ENCODE measurements around the gene THSD7B.

The THSD7B gene

GRCh38 chr2:137380610-137381009 lies 615.3 kb downstream of the THSD7B start:
- no peak for DNase-seq (ENCODE audit: low spot score)

- no peak for DNase-seq (ENCODE audit: low spot score)
Measured at GRCh38 chr2:137381731-137382130, 616.4 kb downstream of the THSD7B start.

- no peak for DNase-seq (ENCODE audit: low spot score)
Measured at GRCh38 chr2:137383391-137383790, 618.0 kb downstream of the THSD7B start.

GRCh38 chr2:137387044-137387443 lies 621.7 kb downstream of the THSD7B start:
- no peak for DNase-seq (ENCODE audit: low spot score)

GRCh38 chr2:137405496-137405895 lies 640.2 kb downstream of the THSD7B start:
- no peak for DNase-seq (ENCODE audit: low spot score)

- DNase-seq (ENCODE audit: low spot score), result no peak
Measured at GRCh38 chr2:137411585-137411984, 646.2 kb downstream of the THSD7B start.

GRCh38 chr2:137420744-137421143 lies 655.4 kb downstream of the THSD7B start:
- DNase-seq (ENCODE audit: low spot score), result no peak

- no peak for DNase-seq (ENCODE audit: low spot score)
Measured at GRCh38 chr2:137435162-137435561, 669.8 kb downstream of the THSD7B start.

- DNase-seq (ENCODE audit: low spot score), result no peak
Measured at GRCh38 chr2:137437386-137437785, 672.0 kb downstream of the THSD7B start.

- no peak for DNase-seq (ENCODE audit: low spot score)
Measured at GRCh38 chr2:137444970-137445369, 679.6 kb downstream of the THSD7B start.

- DNase-seq (ENCODE audit: low spot score), result no peak
Measured at GRCh38 chr2:137449454-137449853, 684.1 kb downstream of the THSD7B start.

GRCh38 chr2:137454886-137455285 lies 689.5 kb downstream of the THSD7B start:
- no peak for DNase-seq (ENCODE audit: low spot score)

- DNase-seq (ENCODE audit: low spot score), result peak; percentile 19
Measured at GRCh38 chr2:137467246-137467862, 702.0 kb downstream of the THSD7B start.

- no peak for DNase-seq (ENCODE audit: low spot score)
Measured at GRCh38 chr2:137493261-137493660, 727.9 kb downstream of the THSD7B start.

GRCh38 chr2:137500599-137500998 lies 735.3 kb downstream of the THSD7B start:
- no peak for DNase-seq (ENCODE audit: low spot score)

GRCh38 chr2:137507237-137507636 lies 741.9 kb downstream of the THSD7B start:
- DNase-seq (ENCODE audit: low spot score), result no peak

GRCh38 chr2:137508739-137509384 lies 743.5 kb downstream of the THSD7B start:
- no peak for DNase-seq (ENCODE audit: low spot score)

- no peak for DNase-seq (ENCODE audit: low spot score)
Measured at GRCh38 chr2:137511526-137511925, 746.2 kb downstream of the THSD7B start.

GRCh38 chr2:137521653-137522619 lies 756.6 kb downstream of the THSD7B start:
- DNase-seq (ENCODE audit: low spot score), result no peak

- DNase-seq (ENCODE audit: low spot score), result no peak
Measured at GRCh38 chr2:137522620-137523011, 757.3 kb downstream of the THSD7B start.

- DNase-seq (ENCODE audit: low spot score), result no peak
Measured at GRCh38 chr2:137523931-137524330, 758.6 kb downstream of the THSD7B start.

- DNase-seq (ENCODE audit: low spot score), result no peak
Measured at GRCh38 chr2:137525132-137525531, 759.8 kb downstream of the THSD7B start.

- DNase-seq (ENCODE audit: low spot score), result no peak
Measured at GRCh38 chr2:137525641-137526190, 760.4 kb downstream of the THSD7B start.
